Activated naive CD8-positive, alpha-beta T cell treated with anti-CD3 and anti-CD28 coated beads, Interleukin-2, amount 50 U/mL, for 24 hours (primary cell): ENCODE measurements around the gene NFIB.

Experiments used
- ATAC-seq: fragments of 150-1000 bp; cut with Tn5 transposase; one replicate; pipeline ENCODE4 v1.10.0; 2021
- DNase-seq: peaks from one replicate; pipeline ENCODE4 v3.0.0; 2021
- H3K27ac Mint-ChIP-seq: one replicate; pipeline ENCODE4 v1.8.0; 2021; ENCODE audit warnings: mild to moderate bottlenecking, mixed read lengths
- H3K27me3 Mint-ChIP-seq: one replicate; pipeline ENCODE4 v1.8.0; 2021; ENCODE audit warnings: mixed read lengths
- H3K36me3 Mint-ChIP-seq: one replicate; pipeline ENCODE4 v1.8.0; 2021; ENCODE audit warnings: low read depth, mixed read lengths
- H3K4me1 Mint-ChIP-seq: one replicate; pipeline ENCODE4 v1.8.0; 2021; ENCODE audit warnings: mixed read lengths
- H3K4me3 Mint-ChIP-seq: one replicate; pipeline ENCODE4 v1.8.0; 2021; ENCODE audit warnings: mild to moderate bottlenecking, moderate library complexity, mixed read lengths
- H3K9me3 Mint-ChIP-seq: one replicate; pipeline ENCODE4 v1.8.0; 2021; ENCODE audit warnings: mixed read lengths

Gene NFIB

DNA sequence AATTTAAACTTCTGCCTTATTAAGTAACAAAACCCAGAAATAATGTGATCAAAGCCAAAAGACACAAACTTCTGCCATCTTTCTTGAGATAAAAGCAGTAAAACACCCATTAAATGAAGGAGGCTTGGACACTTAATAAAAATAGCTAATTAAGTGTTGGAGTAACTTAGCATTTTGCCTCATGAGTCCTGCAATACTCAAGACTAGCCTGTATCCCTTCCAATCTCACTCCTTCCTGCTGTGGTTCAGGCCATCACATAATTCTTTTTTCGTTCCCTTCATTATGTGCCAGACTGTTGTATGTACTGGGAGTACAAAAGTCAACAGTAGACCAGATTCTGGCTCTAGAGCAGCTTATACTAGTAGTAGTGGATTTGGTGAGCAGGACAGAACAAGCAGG, 250.2 kb downstream of the NFIB start:
- H3K4me3 Mint-ChIP-seq, result no peak overlapping the region
- H3K27ac Mint-ChIP-seq, result no peak overlapping the region
- no peak for DNase-seq
- no peaks in the 10 kb centered on the region for H3K36me3 Mint-ChIP-seq
- no peaks in the 10 kb centered on the region for H3K27me3 Mint-ChIP-seq
- no peak for ATAC-seq
- no peaks in the 10 kb centered on the region for H3K9me3 Mint-ChIP-seq
- no peaks in the 10 kb centered on the region for H3K4me1 Mint-ChIP-seq

GRCh38 chr9:14062586-14063221, 251.2 kb downstream of the NFIB start:
- no peak for DNase-seq
- Mint-ChIP-seq H3K27me3 (no peaks in the 10 kb centered on the region), H3K27ac (no peak overlapping the region), H3K4me1 (no peaks in the 10 kb centered on the region), H3K9me3 (no peaks in the 10 kb centered on the region), H3K4me3 (no peak overlapping the region), H3K36me3 (no peaks in the 10 kb centered on the region)
- no peak for ATAC-seq

GRCh38 chr9:14061936-14062585, 251.9 kb downstream of the NFIB start:
- Mint-ChIP-seq H3K27ac (no peak overlapping the region), H3K27me3 (no peaks in the 10 kb centered on the region), H3K9me3 (no peaks in the 10 kb centered on the region), H3K4me3 (no peak overlapping the region), H3K36me3 (no peaks in the 10 kb centered on the region), H3K4me1 (no peaks in the 10 kb centered on the region)
- ATAC-seq, result no peak
- DNase-seq, result no peak

- H3K36me3 Mint-ChIP-seq, result no peaks in the 10 kb centered on the region
- DNase-seq (no peak), ATAC-seq (no peak)
- H3K9me3 Mint-ChIP-seq, result no peaks in the 10 kb centered on the region
- no peaks in the 10 kb centered on the region for H3K27me3 Mint-ChIP-seq
- no peak overlapping the region for H3K27ac Mint-ChIP-seq
- H3K4me1 Mint-ChIP-seq, result no peaks in the 10 kb centered on the region
- no peak overlapping the region for H3K4me3 Mint-ChIP-seq
These were observed 255.6 kb downstream of the NFIB start for GRCh38 chr9:14058325-14058688.

DNA sequence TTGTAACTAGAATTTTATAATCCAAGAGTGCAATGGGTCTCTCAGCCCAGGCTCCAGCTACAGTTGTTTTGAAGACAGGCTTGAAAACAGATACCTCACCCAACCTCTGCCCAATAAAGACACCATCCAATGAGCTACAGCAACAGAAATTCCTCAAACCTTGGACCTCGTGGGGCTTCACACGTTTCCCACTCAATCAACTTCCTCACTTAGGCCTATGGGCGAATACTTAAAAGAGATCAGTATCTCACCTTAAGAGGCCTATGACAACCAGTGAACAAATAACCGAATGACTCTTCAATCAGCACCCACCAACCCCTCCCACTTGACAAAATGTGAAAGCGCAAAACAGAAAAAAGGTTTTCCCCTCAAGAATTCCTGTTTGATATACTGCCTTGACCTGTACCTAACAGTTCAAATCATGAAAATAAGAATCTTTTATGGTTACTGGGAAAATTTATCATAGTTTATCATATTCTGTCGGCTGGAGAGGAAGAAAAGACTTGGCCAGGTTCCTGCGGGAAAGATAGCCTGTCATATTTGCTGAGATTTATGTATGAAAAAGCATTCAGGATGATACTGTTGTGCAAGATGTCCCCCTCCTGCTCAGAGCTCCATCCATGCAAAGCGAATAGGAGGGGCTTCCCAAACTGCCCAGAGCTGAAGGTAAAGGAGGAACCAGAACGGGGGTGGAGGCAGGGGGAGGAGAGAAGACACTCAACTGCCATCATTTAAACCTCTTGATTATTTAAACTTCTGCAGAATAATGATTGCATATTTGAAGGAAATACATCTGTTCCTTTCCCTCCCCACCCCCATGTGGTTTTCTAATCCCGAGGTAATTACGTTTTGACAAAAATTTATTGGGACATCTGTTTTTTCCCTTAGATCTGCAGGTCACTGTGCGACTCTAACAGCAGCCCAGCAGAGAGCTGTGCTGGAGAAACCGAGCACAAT, 256.3 kb downstream of the NFIB start:
- peaks cover under 1% of the 10 kb centered on the region for H3K9me3 Mint-ChIP-seq
- no peak overlapping the region for H3K4me3 Mint-ChIP-seq
- H3K4me1 Mint-ChIP-seq, result no peaks in the 10 kb centered on the region
- DNase-seq, result no peak
- H3K36me3 Mint-ChIP-seq, result no peaks in the 10 kb centered on the region
- ATAC-seq, result no peak
- H3K27ac Mint-ChIP-seq, result no peak overlapping the region
- H3K27me3 Mint-ChIP-seq, result no peaks in the 10 kb centered on the region

DNA sequence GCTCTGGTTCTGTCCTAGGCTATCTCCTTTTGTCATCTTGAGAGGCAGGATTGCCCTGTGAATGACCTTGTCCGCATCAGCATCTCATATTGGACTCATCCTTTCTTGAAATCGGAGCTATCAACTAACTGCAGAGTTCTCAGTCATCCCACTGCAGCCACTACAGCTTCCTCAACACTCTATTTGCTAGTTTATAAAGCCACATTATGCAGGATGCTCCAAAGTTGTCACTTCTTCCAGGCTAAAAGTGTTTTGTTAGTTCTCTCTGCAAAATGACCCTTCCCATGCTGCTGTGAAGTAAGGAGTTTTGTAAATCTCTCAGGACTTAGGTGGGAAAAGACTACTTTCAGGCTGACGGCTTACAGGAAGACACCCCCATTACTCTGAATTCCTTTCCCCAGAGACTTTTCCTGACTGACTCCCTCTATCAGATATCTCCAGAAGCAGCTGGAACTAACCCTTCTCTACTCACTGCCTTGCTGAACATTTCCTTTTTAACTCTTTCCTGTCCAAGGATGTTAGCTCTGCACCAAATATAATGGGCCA, 257.6 kb downstream of the NFIB start:
- H3K27me3 Mint-ChIP-seq, result no peaks in the 10 kb centered on the region
- H3K36me3 Mint-ChIP-seq, result no peaks in the 10 kb centered on the region
- DNase-seq (no peak), ATAC-seq (no peak)
- no peaks in the 10 kb centered on the region for H3K4me1 Mint-ChIP-seq
- no peak overlapping the region for H3K4me3 Mint-ChIP-seq
- no peak overlapping the region for H3K27ac Mint-ChIP-seq
- peaks cover 4% of the 10 kb centered on the region for H3K9me3 Mint-ChIP-seq

- no peak for DNase-seq
- Mint-ChIP-seq H3K27me3 (no peaks in the 10 kb centered on the region), H3K4me1 (no peaks in the 10 kb centered on the region), H3K27ac (no peak overlapping the region), H3K9me3 (peaks cover 4% of the 10 kb centered on the region), H3K36me3 (no peaks in the 10 kb centered on the region), H3K4me3 (no peak overlapping the region)
- no peak for ATAC-seq
These were observed 259.8 kb downstream of the NFIB start for GRCh38 chr9:14054096-14054495.

GRCh38 chr9:14052359-14052758, 261.6 kb downstream of the NFIB start:
- no peak overlapping the region for H3K27ac Mint-ChIP-seq
- H3K4me3 Mint-ChIP-seq, result no peak overlapping the region
- no peak for ATAC-seq
- no peak for DNase-seq
- no peaks in the 10 kb centered on the region for H3K27me3 Mint-ChIP-seq
- no peaks in the 10 kb centered on the region for H3K36me3 Mint-ChIP-seq
- peaks cover 4% of the 10 kb centered on the region for H3K9me3 Mint-ChIP-seq
- H3K4me1 Mint-ChIP-seq, result no peaks in the 10 kb centered on the region

GRCh38 chr9:14051419-14051818, 262.5 kb downstream of the NFIB start:
- H3K4me1 Mint-ChIP-seq, result no peaks in the 10 kb centered on the region
- H3K27ac Mint-ChIP-seq, result no peak overlapping the region
- H3K27me3 Mint-ChIP-seq, result no peaks in the 10 kb centered on the region
- H3K9me3 Mint-ChIP-seq, result peaks cover 4% of the 10 kb centered on the region
- no peaks in the 10 kb centered on the region for H3K36me3 Mint-ChIP-seq
- ATAC-seq (no peak), DNase-seq (no peak)
- no peak overlapping the region for H3K4me3 Mint-ChIP-seq

- H3K27me3 Mint-ChIP-seq, result no peaks in the 10 kb centered on the region
- DNase-seq (no peak), ATAC-seq (no peak)
- no peak overlapping the region for H3K27ac Mint-ChIP-seq
- H3K4me1 Mint-ChIP-seq, result no peaks in the 10 kb centered on the region
- no peaks in the 10 kb centered on the region for H3K36me3 Mint-ChIP-seq
- peaks cover 3% of the 10 kb centered on the region for H3K9me3 Mint-ChIP-seq
- no peak overlapping the region for H3K4me3 Mint-ChIP-seq
These were observed 270.5 kb downstream of the NFIB start for GRCh38 chr9:14043483-14043882.

DNA sequence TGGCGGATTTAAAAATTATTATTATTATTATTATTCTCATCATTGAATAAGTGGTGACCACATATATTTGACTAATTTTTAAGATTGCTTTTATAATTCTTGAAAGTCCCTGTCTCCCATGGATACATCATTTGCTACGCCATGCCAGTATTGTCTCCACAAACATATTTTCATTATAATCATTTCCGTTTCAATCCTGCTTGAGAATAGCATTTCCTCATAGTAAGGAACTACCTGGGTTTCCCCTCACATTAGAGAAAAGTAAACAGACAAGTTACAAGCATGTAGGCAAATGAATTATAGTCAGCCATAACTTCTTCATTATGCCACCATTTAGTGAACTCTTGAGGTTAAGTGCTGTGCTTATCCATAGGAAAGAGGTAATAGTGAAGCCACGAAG, 276.6 kb downstream of the NFIB start:
- Mint-ChIP-seq H3K9me3 (peaks cover 3% of the 10 kb centered on the region), H3K27me3 (no peaks in the 10 kb centered on the region), H3K36me3 (no peaks in the 10 kb centered on the region), H3K4me3 (no peak overlapping the region), H3K27ac (no peak overlapping the region), H3K4me1 (no peaks in the 10 kb centered on the region)
- ATAC-seq, result no peak
- DNase-seq, result no peak

DNA sequence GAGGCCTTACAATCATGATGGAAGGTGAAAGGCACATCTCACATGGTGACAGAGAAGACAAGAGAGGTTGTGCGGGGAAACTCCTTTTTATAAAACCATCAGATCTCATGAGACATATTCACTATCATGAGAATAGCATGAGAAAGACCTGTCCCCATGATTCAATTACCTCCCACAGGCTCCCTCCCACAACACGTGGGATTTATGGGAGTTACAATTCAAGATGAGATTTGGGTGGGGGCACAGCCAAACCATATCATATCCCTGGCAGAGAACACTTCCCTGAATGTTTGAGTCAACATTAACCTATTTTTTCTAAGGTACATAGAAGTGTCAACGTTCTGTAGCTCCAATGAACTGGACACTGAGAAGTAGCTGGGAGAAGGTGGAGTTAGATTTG, 280.9 kb downstream of the NFIB start:
- ATAC-seq, result no peak
- Mint-ChIP-seq H3K4me3 (no peak overlapping the region), H3K4me1 (no peaks in the 10 kb centered on the region), H3K36me3 (no peaks in the 10 kb centered on the region), H3K27me3 (no peaks in the 10 kb centered on the region), H3K9me3 (no peaks in the 10 kb centered on the region), H3K27ac (no peak overlapping the region)
- no peak for DNase-seq
